Measurements from ENCODE around the gene ZBTB47. TPM values are rescaled to one million over a fixed set of nuclear protein-coding genes. Genes with fewer than 3 reads are reported as not detected.

Gene ZBTB47
- total RNA-seq, 1 donor from 2014 or later, result 7.6 TPM

DNA sequence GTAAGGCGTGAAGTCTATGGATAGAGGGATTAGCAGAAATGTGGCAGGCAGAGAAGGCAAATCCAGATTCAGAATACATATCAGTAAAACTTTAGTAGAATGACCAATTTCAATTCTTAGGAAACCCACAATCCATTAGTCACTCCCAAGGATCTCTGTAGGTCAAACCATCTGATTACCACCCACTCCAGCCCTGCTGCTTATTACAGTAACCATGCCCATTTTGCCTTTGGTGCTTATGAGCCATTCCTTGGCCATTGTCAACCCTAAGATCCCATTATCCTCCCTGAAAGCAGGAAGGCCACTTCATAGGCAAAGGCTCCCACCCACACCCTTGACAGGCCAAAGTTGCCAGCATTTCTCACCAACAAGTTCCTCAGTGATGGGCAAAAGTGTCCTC lies 26.8 kb downstream of the ZBTB47 start:
- Histone ChIP-seq H3K4me3 (ENCODE audit: low read depth, low read length) (no peak overlapping the region), H3K36me3 (ENCODE audit: control insufficient read depth, insufficient read depth, low read length) (no peaks in the 10 kb centered on the region), H3K27me3 (ENCODE audit: control insufficient read depth, insufficient read depth, low read length) (peaks cover 4% of the 10 kb centered on the region)
- DNase-seq (ENCODE audit: low read depth) (peak; percentile 15), FAIRE-seq (no peak)
- TF ChIP-seq, protein P1, sequence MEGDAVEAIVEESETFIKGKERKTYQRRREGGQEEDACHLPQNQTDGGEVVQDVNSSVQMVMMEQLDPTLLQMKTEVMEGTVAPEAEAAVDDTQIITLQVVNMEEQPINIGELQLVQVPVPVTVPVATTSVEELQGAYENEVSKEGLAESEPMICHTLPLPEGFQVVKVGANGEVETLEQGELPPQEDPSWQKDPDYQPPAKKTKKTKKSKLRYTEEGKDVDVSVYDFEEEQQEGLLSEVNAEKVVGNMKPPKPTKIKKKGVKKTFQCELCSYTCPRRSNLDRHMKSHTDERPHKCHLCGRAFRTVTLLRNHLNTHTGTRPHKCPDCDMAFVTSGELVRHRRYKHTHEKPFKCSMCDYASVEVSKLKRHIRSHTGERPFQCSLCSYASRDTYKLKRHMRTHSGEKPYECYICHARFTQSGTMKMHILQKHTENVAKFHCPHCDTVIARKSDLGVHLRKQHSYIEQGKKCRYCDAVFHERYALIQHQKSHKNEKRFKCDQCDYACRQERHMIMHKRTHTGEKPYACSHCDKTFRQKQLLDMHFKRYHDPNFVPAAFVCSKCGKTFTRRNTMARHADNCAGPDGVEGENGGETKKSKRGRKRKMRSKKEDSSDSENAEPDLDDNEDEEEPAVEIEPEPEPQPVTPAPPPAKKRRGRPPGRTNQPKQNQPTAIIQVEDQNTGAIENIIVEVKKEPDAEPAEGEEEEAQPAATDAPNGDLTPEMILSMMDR (IDR thresholded peaks at IDR 0.05; ENCODE audit: insufficient read depth, low read length, severe bottlenecking), result no peak

DNA sequence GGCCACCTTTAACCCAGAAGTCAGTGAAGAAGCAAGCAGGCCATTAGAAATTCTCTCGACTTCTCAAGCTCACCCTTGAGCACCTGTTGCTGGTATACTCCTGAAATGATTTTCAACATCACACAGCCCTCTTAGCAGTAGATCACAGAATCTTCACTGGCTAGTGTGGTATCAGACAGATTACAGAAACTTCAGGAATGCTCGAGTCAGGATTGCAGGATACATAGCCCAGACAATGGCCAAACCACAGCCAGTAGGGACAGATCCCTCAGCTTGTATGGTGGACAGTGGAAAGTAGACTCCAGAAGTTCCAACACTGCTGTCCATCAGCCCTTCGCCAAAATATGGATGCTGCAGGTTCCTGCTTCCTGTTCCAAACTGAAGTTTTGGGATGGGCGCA lies 27.3 kb downstream of the ZBTB47 start:
- FAIRE-seq, result no peak
- Histone ChIP-seq H3K4me3 (ENCODE audit: low read depth, low read length) (no peak overlapping the region), H3K27me3 (ENCODE audit: control insufficient read depth, insufficient read depth, low read length) (peaks cover 8% of the 10 kb centered on the region), H3K36me3 (ENCODE audit: control insufficient read depth, insufficient read depth, low read length) (no peaks in the 10 kb centered on the region)
- DNase-seq (ENCODE audit: low read depth), result no peak
- TF ChIP-seq, protein P1 (IDR thresholded peaks at IDR 0.05; ENCODE audit: insufficient read depth, low read length, severe bottlenecking), result no peak

DNA sequence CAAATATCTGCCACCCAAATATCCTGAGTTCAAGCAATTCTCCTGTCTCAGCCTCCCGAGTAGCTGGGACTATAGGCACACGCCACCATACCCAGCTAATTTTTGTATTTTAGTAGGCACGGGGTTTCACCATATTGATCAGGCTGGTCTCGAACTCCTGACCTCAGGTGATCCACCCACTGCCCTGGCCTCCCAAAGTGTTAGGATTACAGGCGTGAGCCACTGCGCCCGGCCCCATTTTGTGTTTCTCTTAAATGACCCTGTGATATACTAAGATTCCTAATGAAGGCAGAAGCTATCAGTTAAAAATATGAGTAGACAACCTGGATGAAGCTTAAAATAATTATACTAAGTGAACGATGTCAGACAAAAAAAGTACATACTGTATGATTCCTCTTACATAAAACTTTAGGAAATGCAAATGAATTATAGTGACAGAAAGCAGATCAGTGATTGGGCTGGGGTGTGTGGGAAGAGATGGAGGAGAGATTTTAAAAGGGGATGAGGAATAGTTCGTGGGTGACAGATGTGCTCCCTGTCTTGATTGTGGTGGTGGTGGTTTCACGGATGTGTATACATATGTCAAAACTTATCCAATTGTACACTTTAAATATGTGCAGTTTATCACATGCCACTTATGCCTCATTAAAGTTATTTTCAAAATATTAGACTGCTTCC lies 28.0 kb downstream of the ZBTB47 start:
- DNase-seq (ENCODE audit: low read depth), result no peak
- TF ChIP-seq, protein P1 (IDR thresholded peaks at IDR 0.05; ENCODE audit: insufficient read depth, low read length, severe bottlenecking), result no peak
- FAIRE-seq, result no peak

DNA sequence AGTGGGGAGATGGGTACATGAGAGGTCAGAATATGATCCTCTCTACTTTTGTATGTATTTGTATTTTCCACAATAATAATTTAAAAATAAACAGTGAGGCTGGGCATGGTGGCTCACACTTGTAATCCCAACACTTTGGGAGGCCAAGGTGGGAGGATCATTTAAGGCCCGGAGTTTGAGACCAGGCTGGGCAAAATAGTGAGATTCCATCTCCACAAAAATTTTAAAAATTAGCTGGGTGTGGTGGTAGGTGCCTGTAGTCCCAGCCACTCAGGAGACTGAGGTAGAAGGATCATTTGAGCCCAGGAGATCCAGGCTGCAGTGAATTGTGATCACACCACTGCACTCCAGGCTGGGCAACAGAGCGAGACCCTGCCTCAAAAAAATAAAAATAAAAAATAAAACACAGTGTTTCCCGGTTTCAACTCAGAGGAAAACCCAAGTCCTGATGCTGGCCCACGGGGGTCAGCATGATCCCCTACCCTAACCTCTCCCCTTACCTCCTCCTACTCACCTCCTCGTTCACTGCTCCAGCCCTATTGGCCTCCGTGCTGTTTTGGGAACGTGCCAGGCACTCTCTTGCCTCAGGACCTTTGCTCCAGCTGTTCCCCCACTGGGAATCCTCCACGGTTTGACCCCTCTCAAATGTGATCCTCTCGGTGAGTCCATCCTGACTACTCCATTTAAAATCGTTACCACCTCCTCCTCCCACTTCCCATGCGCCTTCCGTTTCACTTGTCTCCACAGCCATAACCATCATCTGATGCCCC lies 29.0 kb downstream of the ZBTB47 start:
- FAIRE-seq (no peak), DNase-seq (ENCODE audit: low read depth) (no peak)
- Histone ChIP-seq H3K4me3 (ENCODE audit: low read depth, low read length) (no peak overlapping the region), H3K36me3 (ENCODE audit: control insufficient read depth, insufficient read depth, low read length) (no peaks in the 10 kb centered on the region), H3K27me3 (ENCODE audit: control insufficient read depth, insufficient read depth, low read length) (peaks cover 21% of the 10 kb centered on the region)
- TF ChIP-seq, protein P1 (IDR thresholded peaks at IDR 0.05; ENCODE audit: insufficient read depth, low read length, severe bottlenecking), result no peak

More for the DNA sequence above, 28.0 kb downstream of the ZBTB47 start:
- no peaks in the 10 kb centered on the region for H3K36me3 ChIP-seq (ENCODE audit: control insufficient read depth, insufficient read depth, low read length)
- no peak overlapping the region for H3K4me3 ChIP-seq (ENCODE audit: low read depth, low read length)
- H3K27me3 ChIP-seq (ENCODE audit: control insufficient read depth, insufficient read depth, low read length), result peaks cover 15% of the 10 kb centered on the region

DNA sequence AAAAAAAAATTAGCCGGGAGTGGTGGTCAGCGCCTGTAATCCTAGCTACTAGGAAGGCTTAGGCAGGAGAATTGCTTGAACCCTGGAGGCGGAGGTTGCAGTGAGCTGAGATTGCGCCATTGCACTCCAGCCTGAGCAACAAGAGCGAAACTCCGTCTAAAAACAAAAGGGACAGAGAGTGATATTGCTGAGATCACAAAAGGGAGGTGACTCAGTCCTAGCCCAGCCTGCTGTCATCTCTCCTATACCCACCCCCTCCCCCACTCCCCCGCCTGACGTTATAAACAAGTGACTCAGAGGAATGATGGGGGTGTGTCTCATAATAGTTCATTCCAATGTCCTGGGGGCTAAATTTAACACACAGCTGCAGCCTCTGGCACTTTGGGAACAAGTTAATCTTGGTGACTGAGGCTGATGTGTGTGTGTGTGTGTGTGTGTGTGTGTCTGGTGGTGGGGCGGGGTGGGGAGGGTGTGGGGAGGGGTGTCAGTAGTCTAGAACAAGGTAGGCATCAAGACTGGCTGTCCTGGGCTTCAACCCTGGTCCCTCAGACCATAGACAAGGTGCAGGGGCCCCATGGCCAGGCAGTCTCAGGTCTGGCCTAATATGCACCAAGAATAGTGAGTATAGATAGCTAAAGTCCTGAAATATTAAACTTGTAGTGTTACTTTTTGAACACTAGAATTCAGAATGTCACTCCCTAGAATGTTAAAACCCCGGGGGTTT lies 30.5 kb downstream of the ZBTB47 start:
- peaks cover 21% of the 10 kb centered on the region for H3K27me3 ChIP-seq (ENCODE audit: control insufficient read depth, insufficient read depth, low read length)
- no peaks in the 10 kb centered on the region for H3K36me3 ChIP-seq (ENCODE audit: control insufficient read depth, insufficient read depth, low read length)
- H3K4me3 ChIP-seq (ENCODE audit: low read depth, low read length), result no peak overlapping the region
- FAIRE-seq, result no peak
- peak; percentile 95 for DNase-seq (ENCODE audit: low read depth)
- TF ChIP-seq, protein P1 (IDR thresholded peaks at IDR 0.05; ENCODE audit: insufficient read depth, low read length, severe bottlenecking), result no peak

Data from bronchial epithelial cell (primary cell).